Sigmoid colon (tissue), 7 donors: Measurements from ENCODE around the gene SRGAP1. TPM values are rescaled to one million over a fixed set of nuclear protein-coding genes. Genes with fewer than 3 reads are reported as not detected.

Experiments used
- DNase-seq: peaks from one replicate; pipeline ENCODE4 v3.0.0-alpha.2; 2019
- H3K27ac ChIP-seq, 4 donors: fragments of 200-600 bp; sonication (generic); one replicate each; pipeline ENCODE4 v1.5.1; 2016 to 2019; ENCODE audit warnings: mild to moderate bottlenecking in 1 of 4
- H3K27me3 ChIP-seq, 3 donors: fragments of 200-600 bp; sonication (generic); one replicate each; pipeline ENCODE4 v1.5.1; 2019; ENCODE audit warnings: mild to moderate bottlenecking in 1 of 3
- H3K36me3 ChIP-seq, 4 donors: fragments of 200-600 bp; sonication (generic); one replicate each; pipeline ENCODE4 v1.5.1; 2016 to 2019
- H3K4me1 ChIP-seq, 4 donors: fragments of 200-600 bp; sonication (generic); one replicate each; pipeline ENCODE4 v1.5.1; 2017 to 2019
- H3K4me3 ChIP-seq, 4 donors: fragments of 200-600 bp; sonication (generic); one replicate each; pipeline ENCODE4 v1.5.1; 2017 to 2019; ENCODE audit warnings: mild to moderate bottlenecking in 2 of 4, moderate library complexity in 1 of 4
- H3K9me3 ChIP-seq, 4 donors: fragments of 200-600 bp in 3 of 4; sonication (generic) in 3 of 4; one replicate each; pipeline versions ENCODE4 v1.5.1 to v1.6.1; 2013 to 2019
- CTCF ChIP-seq, 4 experiments: fragments of 450-650 bp in 3 of 4; fragments of 200-600 bp in 1 of 4; IDR thresholded peaks; one replicate each; pipeline ENCODE4 v1.5.1; 2016 to 2019; ENCODE audit warnings: antibody characterized with exemption in 4 of 4, mild to moderate bottlenecking in 3 of 4, moderate library complexity in 2 of 4
- EP300 ChIP-seq, 4 donors: sonication (generic); formaldehyde crosslinking; IDR thresholded peaks; one replicate each; pipeline ENCODE4 v1.6.1; 2017; ENCODE audit warnings: antibody characterized with exemption in 4 of 4
- POLR2A ChIP-seq, 2 donors: fragments of 450-650 bp; IDR thresholded peaks; one replicate each; pipeline ENCODE4 v1.6.1; 2016; ENCODE audit warnings: antibody characterized with exemption in 2 of 2, mild to moderate bottlenecking in 2 of 2, moderate library complexity in 2 of 2
- POLR2AphosphoS5 ChIP-seq, 4 donors: sonication (generic); formaldehyde crosslinking; IDR thresholded peaks; one replicate each; pipeline ENCODE4 v1.6.1; 2017; ENCODE audit warnings: antibody characterized with exemption in 4 of 4
- WGBS, 2 donors: extraction: QIAGEN DNeasy Blood & Tissue Kit; methylation state at CpG; one replicate each; pipeline ENCODE4 v1.1.7; 2013; 5-methylcytosine and 5-hydroxymethylcytosine counted together
- intact Hi-C: fragments of 100-400 bp; cut with DNase I; formaldehyde crosslinking; loops from one replicate; pipeline ENCODE4 v1.15.1; 2023
- polyA plus RNA-seq, 3 donors: library from polyadenylated mRNA; stranded (reverse); fragments of 200-250 nt; gene quantifications; one replicate each; pipeline ENCODE4 v1.2.3, GENCODE V29; 2013
- total RNA-seq, 4 donors: library from RNA; depleted of rRNA; stranded (reverse); fragments of >200 nt; gene quantifications; one replicate each; pipeline ENCODE4 v1.1.0, GENCODE V29; 2016
- donor health status: healthy with polysubstance abuse.
- donor health status: Bipolar disorder and iron deficiency.
- donor health status: healthy.

The SRGAP1 gene
- total and polyA plus RNA-seq, 7 donors, result 2.4 to 16.3 (median 5.4) TPM

- DNase-seq, result no peak
- peak overlapping the region in 3 of 4 donors; percentile 30 to 63 (median 43) for H3K27ac ChIP-seq
- TF ChIP-seq CTCF (IDR thresholded peaks at IDR 0.05) (no peak), EP300 (IDR thresholded peaks at IDR 0.05) (no peak), POLR2AphosphoS5 (IDR thresholded peaks at IDR 0.05) (no peak), POLR2A (IDR thresholded peaks at IDR 0.05) (no peak)
- H3K4me3 ChIP-seq, result no peak overlapping the region
- H3K4me1 ChIP-seq, result peaks cover 0 to 38% (median 30%) of the 10 kb centered on the region in 4 donors
- WGBS, 2 donors, result 46 to 75% methylated on average over 6 of the region's 6 CpGs
- H3K27me3 ChIP-seq, result no peaks in the 10 kb centered on the region
- H3K9me3 ChIP-seq, result no peaks in the 10 kb centered on the region
- intact Hi-C loops, result no loop called here
- no peaks in the 10 kb centered on the region for H3K36me3 ChIP-seq
Measured at GRCh38 chr12:63918800-63919300, 74.3 kb downstream of the SRGAP1 start.

GRCh38 chr12:63919756-63920155 is 75.3 kb downstream of the SRGAP1 start:
- DNase-seq, result no peak
- Histone ChIP-seq H3K4me1 (peaks cover 0 to 38% (median 27%) of the 10 kb centered on the region in 4 donors), H3K9me3 (no peaks in the 10 kb centered on the region), H3K27me3 (no peaks in the 10 kb centered on the region), H3K36me3 (no peaks in the 10 kb centered on the region), H3K4me3 (no peak overlapping the region), H3K27ac (no peak overlapping the region)
- TF ChIP-seq CTCF (IDR thresholded peaks at IDR 0.05) (no peak), EP300 (IDR thresholded peaks at IDR 0.05) (no peak), POLR2AphosphoS5 (IDR thresholded peaks at IDR 0.05) (no peak), POLR2A (IDR thresholded peaks at IDR 0.05) (no peak)
- WGBS, 2 donors, result 92 to 99% methylated on average over 2 of the region's 2 CpGs
- intact Hi-C loops, result no loop called here

GRCh38 chr12:63921157-63921556 is 76.7 kb downstream of the SRGAP1 start:
- TF ChIP-seq POLR2AphosphoS5 (IDR thresholded peaks at IDR 0.05), result no peak
- TF ChIP-seq CTCF (IDR thresholded peaks at IDR 0.05), result no peak
- no peak for TF ChIP-seq POLR2A (IDR thresholded peaks at IDR 0.05)
- no peak for TF ChIP-seq EP300 (IDR thresholded peaks at IDR 0.05)
- no peak for DNase-seq
- H3K36me3 ChIP-seq, result no peaks in the 10 kb centered on the region
- WGBS, 2 donors, result 24 to 76% methylated on average over 6 of the region's 6 CpGs
- H3K27me3 ChIP-seq, result no peaks in the 10 kb centered on the region
- no peak overlapping the region for H3K27ac ChIP-seq
- intact Hi-C loops, result no loop called here
- no peaks in the 10 kb centered on the region for H3K9me3 ChIP-seq
- H3K4me1 ChIP-seq, result peaks cover 0 to 27% (median 18%) of the 10 kb centered on the region in 4 donors
- no peak overlapping the region for H3K4me3 ChIP-seq

- WGBS, 2 donors, result 93% methylated on average over 1 of the region's 1 CpG
- no peak for TF ChIP-seq EP300 (IDR thresholded peaks at IDR 0.05)
- TF ChIP-seq CTCF (IDR thresholded peaks at IDR 0.05), result no peak
- TF ChIP-seq POLR2AphosphoS5 (IDR thresholded peaks at IDR 0.05), result no peak
- TF ChIP-seq POLR2A (IDR thresholded peaks at IDR 0.05), result no peak
- intact Hi-C loops, result no loop called here
- no peak for DNase-seq
- H3K4me3 ChIP-seq, result no peak overlapping the region
- H3K27ac ChIP-seq, result no peak overlapping the region
- no peaks in the 10 kb centered on the region for H3K36me3 ChIP-seq
- H3K9me3 ChIP-seq, result no peaks in the 10 kb centered on the region
- no peaks in the 10 kb centered on the region for H3K27me3 ChIP-seq
- H3K4me1 ChIP-seq, result peaks cover 0 to 17% (median 10%) of the 10 kb centered on the region in 4 donors
Measured at GRCh38 chr12:63922474-63922873, 78.0 kb downstream of the SRGAP1 start.

GRCh38 chr12:63924781-63925180 is 80.3 kb downstream of the SRGAP1 start:
- no peak for DNase-seq
- H3K27me3 ChIP-seq, result no peaks in the 10 kb centered on the region
- intact Hi-C loops, result no loop called here
- H3K36me3 ChIP-seq, result no peaks in the 10 kb centered on the region
- no peaks in the 10 kb centered on the region for H3K9me3 ChIP-seq
- 0 to 98% methylated on average over 1 of the region's 1 CpG for WGBS, 2 donors
- no peak overlapping the region for H3K27ac ChIP-seq
- no peak overlapping the region for H3K4me3 ChIP-seq
- no peak for TF ChIP-seq EP300 (IDR thresholded peaks at IDR 0.05)
- TF ChIP-seq CTCF (IDR thresholded peaks at IDR 0.05), result no peak
- no peak for TF ChIP-seq POLR2A (IDR thresholded peaks at IDR 0.05)
- TF ChIP-seq POLR2AphosphoS5 (IDR thresholded peaks at IDR 0.05), result no peak
- peaks cover 0 to 2% (median 0%) of the 10 kb centered on the region in 4 donors for H3K4me1 ChIP-seq
